ENCODE results near the gene GTF2H1.
A peak's percentile ranks its signal among the peaks of the same experiment; 100 is the strongest.
"Not testable (repeated sequence)": the region's sequence is repeated elsewhere in the genome, so short reads cannot be mapped to it uniquely, and the experiment has no call there.

The GTF2H1 gene

GRCh38 chr11:18319914-18320313 lies 2.5 kb upstream of the GTF2H1 start:
- no peak for DNase-seq (ENCODE audit: low spot score)

- DNase-seq (ENCODE audit: low spot score): no peak
Observed at GRCh38 chr11:18320617-18321016, 1.8 kb upstream of the GTF2H1 start.

- DNase-seq (ENCODE audit: low spot score): peak; percentile 38
Observed at GRCh38 chr11:18321578-18321968, 794 bp upstream of the GTF2H1 start.

GRCh38 chr11:18322818-18323570 lies 627 bp downstream of the GTF2H1 start:
- no peak for DNase-seq (ENCODE audit: low spot score)

- not testable (repeated sequence) for DNase-seq (ENCODE audit: low spot score)
Observed at GRCh38 chr11:18323881-18324280, 1.5 kb downstream of the GTF2H1 start.

- DNase-seq (ENCODE audit: low spot score): no peak
Observed at GRCh38 chr11:18324381-18324780, 2.0 kb downstream of the GTF2H1 start.

- no peak for DNase-seq (ENCODE audit: low spot score)
Observed at GRCh38 chr11:18329196-18329870, 7.0 kb downstream of the GTF2H1 start.

- DNase-seq (ENCODE audit: low spot score): no peak
Observed at GRCh38 chr11:18330921-18331320, 8.6 kb downstream of the GTF2H1 start.

- no peak for DNase-seq (ENCODE audit: low spot score)
Observed at GRCh38 chr11:18332302-18332701, 9.9 kb downstream of the GTF2H1 start.

GRCh38 chr11:18332891-18333290 lies 10.5 kb downstream of the GTF2H1 start:
- DNase-seq (ENCODE audit: low spot score): no peak

- no peak for DNase-seq (ENCODE audit: low spot score)
Observed at GRCh38 chr11:18347471-18348125, 25.2 kb downstream of the GTF2H1 start.

GRCh38 chr11:18352581-18352980 lies 30.2 kb downstream of the GTF2H1 start:
- peak; percentile 48 for DNase-seq (ENCODE audit: low spot score)

- no peak for DNase-seq (ENCODE audit: low spot score)
Observed at GRCh38 chr11:18358646-18359045, 36.3 kb downstream of the GTF2H1 start.

- DNase-seq (ENCODE audit: low spot score): no peak
Observed at GRCh38 chr11:18361154-18361553, 38.8 kb downstream of the GTF2H1 start.

- no peak for DNase-seq (ENCODE audit: low spot score)
Observed at GRCh38 chr11:18364495-18365073, 42.2 kb downstream of the GTF2H1 start.

GRCh38 chr11:18365741-18366140 lies 43.4 kb downstream of the GTF2H1 start:
- DNase-seq (ENCODE audit: low spot score): no peak

- DNase-seq (ENCODE audit: low spot score): no peak
Observed at GRCh38 chr11:18366286-18366685, 43.9 kb downstream of the GTF2H1 start.

GRCh38 chr11:18367431-18367830 lies 45.1 kb downstream of the GTF2H1 start:
- DNase-seq (ENCODE audit: low spot score): no peak

- no peak for DNase-seq (ENCODE audit: low spot score)
Observed at GRCh38 chr11:18368221-18368620, 45.9 kb downstream of the GTF2H1 start.

GRCh38 chr11:18369398-18369797 lies 47.0 kb downstream of the GTF2H1 start:
- DNase-seq (ENCODE audit: low spot score): no peak

- DNase-seq (ENCODE audit: low spot score): no peak
Observed at GRCh38 chr11:18371279-18371678, 48.9 kb downstream of the GTF2H1 start.

- no peak for DNase-seq (ENCODE audit: low spot score)
Observed at GRCh38 chr11:18372201-18372600, 49.8 kb downstream of the GTF2H1 start.

- DNase-seq (ENCODE audit: low spot score): no peak
Observed at GRCh38 chr11:18374956-18375355, 52.6 kb downstream of the GTF2H1 start.

Measured in COLO829 (cell line).